ENCODE results near the gene TMEM106B. TPM values are rescaled to one million over a fixed set of nuclear protein-coding genes. Genes with fewer than 3 reads are reported as not detected.
"Not testable (repeated sequence)": the region's sequence is repeated elsewhere in the genome, so short reads cannot be mapped to it uniquely, and the experiment has no call there.

The TMEM106B gene
- total RNA-seq, result 10 to 100 TPM; 40.3 to 59.6 TPM
- 64.6 TPM for polyA plus RNA-seq (2013, experiment 1 of 2)
- 62.1 TPM for polyA plus RNA-seq (2013, experiment 2 of 2)
- long read RNA-seq, experiment 1, transcript TMEM106B-202 (8 exons, 2,126 nt), result major isoform, 6 of 23 reads
- long read RNA-seq, experiment 1, partial matches to known transcripts, result 1 of 23 reads
- long read RNA-seq, experiment 1, other reads (novel, unspliced or antisense), result 16 of 23 reads
- long read RNA-seq, experiment 2, transcript TMEM106B-202 (8 exons, 2,126 nt), result major isoform, 46 of 62 reads
- long read RNA-seq, experiment 2, partial matches to known transcripts, result 0 of 62 reads
- long read RNA-seq, experiment 2, other reads (novel, unspliced or antisense), result 16 of 62 reads
- long read RNA-seq, experiment 3, transcript TMEM106B-202 (8 exons, 2,126 nt), result major isoform, 100 of 117 reads
- long read RNA-seq, experiment 3, partial matches to known transcripts, result 0 of 117 reads
- long read RNA-seq, experiment 3, other reads (novel, unspliced or antisense), result 16 of 117 reads
- long read RNA-seq, experiment 4, transcript TMEM106B-202 (8 exons, 2,126 nt), result major isoform, 56 of 62 reads
- long read RNA-seq, experiment 4, partial matches to known transcripts, result 1 of 62 reads
- long read RNA-seq, experiment 4, other reads (novel, unspliced or antisense), result 5 of 62 reads

DNA sequence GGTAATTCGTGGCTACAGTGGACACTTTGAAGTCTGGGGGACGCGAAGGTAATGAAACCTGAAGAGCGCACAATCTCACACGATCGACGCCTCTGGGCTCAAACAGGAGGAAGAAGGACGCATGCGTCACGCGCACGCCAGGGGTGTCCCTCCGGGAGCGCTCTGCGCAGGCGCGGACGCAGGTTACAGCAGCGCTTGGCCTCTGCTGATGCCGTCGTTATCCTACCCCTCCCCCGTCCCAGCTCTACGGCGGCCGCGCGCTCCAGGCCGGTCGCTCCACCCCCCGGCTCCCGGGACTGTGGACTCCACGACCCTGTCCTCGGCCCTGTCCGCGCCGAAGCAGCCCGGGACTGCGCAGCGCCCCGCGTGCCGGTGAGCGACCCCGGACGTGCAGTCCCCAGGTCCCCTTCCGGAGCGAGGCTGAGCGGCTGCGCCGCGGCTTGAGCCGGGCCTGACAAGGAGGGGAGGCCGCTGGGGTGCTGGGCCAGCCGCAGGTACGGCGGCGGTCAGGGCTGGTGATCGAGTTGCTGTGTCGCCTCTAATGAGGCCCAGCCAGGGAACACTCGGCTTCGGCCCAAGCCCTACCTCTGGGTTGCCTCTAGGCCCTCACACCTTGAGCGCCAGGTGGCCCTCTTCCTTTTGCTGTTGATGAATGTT lies at the start of gene TMEM106B:
TSS of gene TMEM106B (plus strand) at position 241 of the 657 bp plus-strand sequence. CDS start 3,517 bp downstream, outside the sequence.
- peak within 1 kb of the TSS; percentile 72 for H3K4me3 Mint-ChIP-seq
- Histone ChIP-seq H3K36me3 (ENCODE audit: control insufficient read depth, insufficient read depth, low read length) (peaks cover 14% of the 10 kb centered on the region), H3K4me3 (ENCODE audit: low read length) (peak within 1 kb of the TSS; percentile 94), H3K27me3 (ENCODE audit: control insufficient read depth, insufficient read depth, low read length, poor library complexity, severe bottlenecking) (no peaks in the 10 kb centered on the region), H3K27ac (ENCODE audit: low read depth, low read length) (peak within 1 kb of the TSS; percentile 86), H3K9ac (ENCODE audit: extremely low read depth, low read length, poor library complexity, severe bottlenecking) (peak within 1 kb of the TSS; percentile 91), H3K9me3 (ENCODE audit: control insufficient read depth, low read length) (no peaks in the 10 kb centered on the region), H3K4me1 (ENCODE audit: control insufficient read depth, insufficient read depth, low read length) (peaks cover 4% of the 10 kb centered on the region)
- peaks cover 10% of the 10 kb centered on the region for H3K4me1 Mint-ChIP-seq
- WGBS, 2 experiments (ENCODE audit: insufficient coverage in 1 of 2, insufficient read length in 1 of 2), result 0% methylated on average over 13 to 62 of the region's 62 CpGs
- DNase-seq, result peak; percentile 98
- peak; percentile 34 for TF ChIP-seq CTCF (conservative IDR thresholded peaks at IDR 0.05)
- H3K27me3 Mint-ChIP-seq (ENCODE audit: insufficient read depth), result no peaks in the 10 kb centered on the region
- peaks cover 4% of the 10 kb centered on the region for H3K36me3 Mint-ChIP-seq (ENCODE audit: low read depth)
- no peaks in the 10 kb centered on the region for H3K9me3 Mint-ChIP-seq
- H3K27ac Mint-ChIP-seq, result peak within 1 kb of the TSS; percentile 94

GRCh38 chr7:12162415-12163113 lies 48.5 kb upstream of the TMEM106B start:
- Mint-ChIP-seq H3K4me1 (no peaks in the 10 kb centered on the region), H3K27me3 (ENCODE audit: insufficient read depth) (no peaks in the 10 kb centered on the region), H3K36me3 (ENCODE audit: low read depth) (no peaks in the 10 kb centered on the region), H3K9me3 (peaks cover 10% of the 10 kb centered on the region), H3K4me3 (no peak overlapping the region), H3K27ac (no peak overlapping the region)
- no peak overlapping the region for H3K27ac ChIP-seq (ENCODE audit: low read depth, low read length)
- no peaks in the 10 kb centered on the region for H3K27me3 ChIP-seq (ENCODE audit: control insufficient read depth, insufficient read depth, low read length, poor library complexity, severe bottlenecking)
- H3K9ac ChIP-seq (ENCODE audit: extremely low read depth, low read length, poor library complexity, severe bottlenecking), result no peak overlapping the region
- TF ChIP-seq CTCF (conservative IDR thresholded peaks at IDR 0.05), result no peak
- no peaks in the 10 kb centered on the region for H3K9me3 ChIP-seq (ENCODE audit: control insufficient read depth, low read length)
- no peak overlapping the region for H3K4me3 ChIP-seq (ENCODE audit: low read length)
- no peaks in the 10 kb centered on the region for H3K36me3 ChIP-seq (ENCODE audit: control insufficient read depth, insufficient read depth, low read length)
- H3K4me1 ChIP-seq (ENCODE audit: control insufficient read depth, insufficient read depth, low read length), result no peaks in the 10 kb centered on the region
- DNase-seq, result no peak
- WGBS, 2 experiments (ENCODE audit: insufficient coverage in 1 of 2, insufficient read length in 1 of 2), result 64 to 78% methylated on average over 4 to 5 of the region's 5 CpGs

- not testable (repeated sequence) for DNase-seq; H3K36me3 ChIP-seq (ENCODE audit: control insufficient read depth, insufficient read depth, low read length); H3K4me3 Mint-ChIP-seq; H3K9me3 ChIP-seq (ENCODE audit: control insufficient read depth, low read length); H3K9ac ChIP-seq (ENCODE audit: extremely low read depth, low read length, poor library complexity, severe bottlenecking); H3K27ac ChIP-seq (ENCODE audit: low read depth, low read length); H3K4me1 ChIP-seq (ENCODE audit: control insufficient read depth, insufficient read depth, low read length); H3K36me3 Mint-ChIP-seq (ENCODE audit: low read depth); H3K27ac Mint-ChIP-seq; H3K27me3 ChIP-seq (ENCODE audit: control insufficient read depth, insufficient read depth, low read length, poor library complexity, severe bottlenecking); H3K4me1 Mint-ChIP-seq; H3K4me3 ChIP-seq (ENCODE audit: low read length); H3K27me3 Mint-ChIP-seq (ENCODE audit: insufficient read depth)
- H3K9me3 Mint-ChIP-seq, result peaks cover 13% of the 10 kb centered on the region
- WGBS, 2 experiments (ENCODE audit: insufficient coverage in 1 of 2, insufficient read length in 1 of 2), result 78 to 100% methylated on average over 2 to 3 of the region's 3 CpGs
Observed at GRCh38 chr7:12168065-12168464, 43.0 kb upstream of the TMEM106B start.

- H3K36me3 Mint-ChIP-seq (ENCODE audit: low read depth); H3K27ac ChIP-seq (ENCODE audit: low read depth, low read length); H3K4me1 Mint-ChIP-seq; H3K9ac ChIP-seq (ENCODE audit: extremely low read depth, low read length, poor library complexity, severe bottlenecking); DNase-seq; H3K9me3 ChIP-seq (ENCODE audit: control insufficient read depth, low read length); H3K27ac Mint-ChIP-seq; H3K4me3 ChIP-seq (ENCODE audit: low read length); H3K36me3 ChIP-seq (ENCODE audit: control insufficient read depth, insufficient read depth, low read length); H3K9me3 Mint-ChIP-seq; H3K27me3 ChIP-seq (ENCODE audit: control insufficient read depth, insufficient read depth, low read length, poor library complexity, severe bottlenecking); H3K4me3 Mint-ChIP-seq; H3K4me1 ChIP-seq (ENCODE audit: control insufficient read depth, insufficient read depth, low read length); H3K27me3 Mint-ChIP-seq (ENCODE audit: insufficient read depth): not testable (repeated sequence)
- 84 to 100% methylated on average over 1 to 6 of the region's 6 CpGs for WGBS, 2 experiments (ENCODE audit: insufficient coverage in 1 of 2, insufficient read length in 1 of 2)
Observed at GRCh38 chr7:12169981-12170820, 40.9 kb upstream of the TMEM106B start.
